ENCODE results near the gene CCDC178. TPM values are rescaled to one million over a fixed set of nuclear protein-coding genes. Genes with fewer than 3 reads are reported as not detected.

Gene CCDC178
- total RNA-seq, 1 donor from 2014 or later, result 1.9 TPM

DNA sequence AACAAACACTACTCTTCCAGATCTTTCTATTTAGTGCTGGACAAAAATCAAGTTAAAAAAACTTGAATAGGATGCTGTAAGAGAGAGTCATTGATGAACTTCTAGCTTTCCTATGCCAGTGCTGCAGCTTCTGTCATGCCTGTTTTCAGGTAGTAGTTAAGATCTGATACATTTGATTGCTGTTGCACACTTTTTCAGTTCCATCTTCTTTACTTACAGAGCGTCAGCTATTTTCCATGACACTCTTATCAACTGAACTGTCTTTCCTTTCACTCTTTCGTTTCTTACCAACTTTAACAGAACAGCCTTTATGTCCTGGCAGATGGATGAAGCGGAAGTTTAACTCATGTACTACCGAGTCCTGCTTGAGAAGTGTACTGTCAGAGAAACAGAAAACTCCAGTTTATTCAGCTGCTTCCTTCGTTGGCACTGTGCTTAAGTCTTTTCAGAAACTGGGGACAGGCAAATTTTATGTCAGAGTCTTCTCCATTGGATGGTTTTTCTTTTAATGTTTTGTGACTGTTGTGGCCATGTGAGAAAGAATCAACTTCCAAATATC, 521.8 kb downstream of the CCDC178 start:
- DNase-seq (ENCODE audit: low spot score), result no peak

DNA sequence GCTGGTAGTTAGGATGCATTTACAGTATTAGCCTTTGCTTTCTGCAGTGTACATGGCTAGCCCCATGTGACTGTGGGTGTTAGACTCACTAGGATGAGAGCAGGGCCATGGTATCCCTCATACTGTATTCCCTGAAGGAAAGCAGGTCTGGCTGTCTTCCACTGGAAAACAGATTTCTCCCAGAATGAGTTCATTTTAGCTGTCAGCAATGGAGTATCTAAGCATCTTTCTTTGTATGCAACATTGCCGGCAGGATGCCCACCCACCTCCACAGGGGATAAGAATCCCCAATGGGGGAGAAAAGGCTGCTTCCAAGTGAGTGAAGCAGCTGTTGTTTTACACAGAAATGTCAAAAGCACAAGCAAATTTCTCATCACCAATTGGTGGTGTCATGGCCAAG, 525.0 kb downstream of the CCDC178 start:
- no peak for DNase-seq (ENCODE audit: low spot score)

DNA sequence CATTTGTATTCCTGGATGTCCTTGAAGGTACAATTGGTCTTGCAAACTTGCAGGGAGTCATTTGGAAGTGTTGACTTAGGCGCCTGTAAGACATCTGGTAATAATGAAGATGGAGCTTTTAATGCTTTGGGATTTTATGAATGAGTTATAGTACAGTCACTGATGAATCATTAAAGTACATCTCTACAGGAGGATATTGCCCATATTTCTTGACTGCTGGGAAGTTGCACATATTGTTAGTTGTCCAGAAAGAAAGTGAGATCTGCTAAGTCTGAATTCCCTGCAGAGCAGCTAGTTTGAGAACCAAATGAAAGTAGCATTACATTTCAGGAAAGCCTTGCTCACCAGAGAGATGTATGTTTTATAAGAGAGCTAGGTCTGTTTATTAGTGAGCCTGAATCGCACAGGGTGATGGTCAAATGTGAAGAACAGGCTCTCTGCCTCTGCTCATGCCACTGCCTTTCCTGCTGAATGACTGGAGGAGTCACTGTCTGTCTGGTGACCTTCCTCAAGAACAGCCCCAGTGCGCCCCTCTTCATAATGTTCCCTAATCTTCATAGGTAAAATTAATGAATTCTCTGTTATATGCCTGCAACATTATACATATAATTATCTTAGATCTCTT, 528.7 kb downstream of the CCDC178 start:
- DNase-seq (ENCODE audit: low spot score), result no peak

DNA sequence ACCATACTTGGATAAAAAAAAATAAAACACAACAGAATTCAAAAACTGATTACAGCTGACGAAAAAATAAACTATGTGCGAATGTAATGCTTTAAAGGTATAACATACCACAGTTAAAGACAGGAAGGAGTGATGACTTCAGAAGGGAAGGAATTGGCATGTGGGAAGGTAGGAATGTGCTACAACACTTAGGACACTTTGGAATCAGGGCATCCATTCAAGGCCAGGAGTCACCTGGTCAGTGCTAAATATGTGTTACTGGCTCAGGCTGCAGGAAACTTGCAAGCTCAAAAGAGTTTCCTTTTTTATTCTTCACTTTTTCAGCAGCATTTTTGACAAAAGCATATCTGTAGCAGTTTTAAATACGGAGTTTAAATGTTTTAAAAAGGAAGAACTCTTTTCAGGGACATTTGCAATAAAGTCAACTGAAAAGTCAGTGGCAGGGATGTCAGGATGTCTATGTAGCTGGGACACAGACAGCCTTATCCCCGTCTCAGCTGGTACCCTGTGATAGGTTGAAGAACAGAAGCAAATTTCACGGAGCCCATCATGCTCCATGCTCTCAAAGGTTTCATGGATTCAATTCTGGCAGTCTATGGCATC, 529.7 kb downstream of the CCDC178 start:
- no peak for DNase-seq (ENCODE audit: low spot score)

DNA sequence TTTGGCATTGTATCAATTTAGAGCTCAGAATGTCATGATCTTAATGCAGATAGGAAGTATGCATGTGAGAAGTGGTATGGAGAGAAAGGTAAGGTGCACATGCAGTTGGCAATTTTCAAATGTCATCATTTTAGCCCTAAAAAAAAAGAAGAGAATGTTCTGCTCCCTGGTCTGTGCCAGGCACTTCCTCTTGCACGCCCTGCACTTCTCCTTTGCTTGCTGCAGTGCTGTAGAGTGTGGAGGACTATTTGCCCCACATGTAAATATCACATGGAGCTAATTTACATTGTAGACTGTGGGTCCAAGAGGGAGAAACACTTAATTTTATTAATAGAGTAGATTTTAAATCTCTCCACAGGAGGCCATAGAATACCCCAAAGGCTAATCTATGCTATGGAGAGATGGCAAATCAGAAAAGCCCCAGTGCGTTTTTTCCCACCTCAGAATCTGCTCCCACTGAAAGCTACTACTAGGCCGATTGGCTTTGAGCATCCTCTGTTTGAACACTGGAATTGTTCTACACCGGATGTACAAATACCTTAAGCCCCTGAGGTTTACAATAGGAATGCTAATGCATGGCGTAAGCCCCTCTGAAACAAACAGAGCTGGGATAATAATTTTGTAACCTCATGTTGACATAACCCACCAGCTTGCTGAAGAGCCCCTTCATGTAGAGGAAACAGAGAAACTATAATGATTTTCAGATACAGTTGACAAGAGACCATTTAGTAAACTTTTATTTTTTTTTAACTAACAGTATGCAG, 530.5 kb downstream of the CCDC178 start:
- no peak for DNase-seq (ENCODE audit: low spot score)

DNA sequence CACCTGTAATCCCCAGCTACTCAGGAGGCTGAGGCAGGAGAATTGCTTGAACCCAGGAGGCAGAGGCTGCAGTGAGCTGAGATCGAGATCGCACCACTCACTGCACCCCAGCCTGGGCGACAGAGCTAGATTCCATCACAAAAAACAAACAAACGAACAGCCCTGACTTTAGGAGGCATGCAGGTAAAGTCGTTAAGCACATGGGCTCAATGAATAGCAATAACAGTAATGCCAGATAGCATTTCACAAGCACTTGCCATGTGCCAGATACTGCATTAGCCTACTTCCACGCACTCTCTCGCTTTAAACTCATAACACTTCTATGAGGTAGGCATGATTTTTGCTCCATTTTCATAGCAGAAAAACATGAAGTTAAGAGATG, 532.1 kb downstream of the CCDC178 start:
- no peak for DNase-seq (ENCODE audit: low spot score)

DNA sequence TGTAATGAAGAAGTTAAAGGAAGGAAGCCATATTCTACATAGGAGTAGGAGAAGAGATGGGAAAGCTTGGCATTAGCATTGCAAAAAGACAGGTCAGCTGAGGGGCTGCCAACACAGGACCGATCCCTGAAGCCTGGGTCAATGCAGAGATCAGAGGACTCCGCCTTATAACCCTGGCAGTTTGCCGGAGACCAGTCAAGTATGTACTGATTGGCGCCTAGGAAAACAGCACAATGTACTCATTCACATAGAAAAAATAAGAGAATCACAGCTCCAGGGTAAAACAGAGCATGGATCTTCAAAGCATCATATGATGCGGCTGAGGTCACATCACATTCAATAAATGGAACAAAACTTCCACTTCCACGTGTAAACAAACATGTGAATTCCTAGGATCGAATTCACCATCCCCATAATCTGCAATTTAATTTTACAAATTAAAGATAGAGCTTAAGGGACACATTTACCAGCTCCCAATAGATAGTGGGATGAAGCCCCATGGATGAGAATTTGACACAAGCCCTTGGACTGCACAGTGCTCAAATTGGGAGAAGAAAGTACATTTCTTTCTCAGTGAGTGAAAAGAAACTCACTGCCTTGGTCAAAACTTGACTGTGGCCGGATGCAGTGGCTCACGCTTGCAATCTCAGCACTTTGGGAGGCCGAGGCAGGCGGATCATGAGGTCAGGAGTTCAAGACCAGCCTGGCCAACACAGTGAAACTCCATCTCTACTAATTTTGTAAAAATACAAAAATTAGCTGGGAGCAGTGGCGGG, 532.7 kb downstream of the CCDC178 start:
- no peak for DNase-seq (ENCODE audit: low spot score)

DNA sequence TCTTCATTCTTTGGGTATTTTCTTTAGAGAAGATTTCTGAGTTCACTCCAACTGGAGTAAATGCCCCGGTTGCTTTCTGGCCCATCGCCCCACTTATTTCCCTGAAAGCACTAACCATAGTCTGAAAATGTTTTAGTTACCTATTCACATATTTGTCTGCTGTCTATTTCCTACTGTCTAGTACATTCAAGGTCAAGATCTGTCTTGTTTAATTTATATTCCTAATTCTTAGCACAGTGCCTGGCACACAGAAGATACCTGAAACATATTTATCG, 533.3 kb downstream of the CCDC178 start:
- no peak for DNase-seq (ENCODE audit: low spot score)

DNA sequence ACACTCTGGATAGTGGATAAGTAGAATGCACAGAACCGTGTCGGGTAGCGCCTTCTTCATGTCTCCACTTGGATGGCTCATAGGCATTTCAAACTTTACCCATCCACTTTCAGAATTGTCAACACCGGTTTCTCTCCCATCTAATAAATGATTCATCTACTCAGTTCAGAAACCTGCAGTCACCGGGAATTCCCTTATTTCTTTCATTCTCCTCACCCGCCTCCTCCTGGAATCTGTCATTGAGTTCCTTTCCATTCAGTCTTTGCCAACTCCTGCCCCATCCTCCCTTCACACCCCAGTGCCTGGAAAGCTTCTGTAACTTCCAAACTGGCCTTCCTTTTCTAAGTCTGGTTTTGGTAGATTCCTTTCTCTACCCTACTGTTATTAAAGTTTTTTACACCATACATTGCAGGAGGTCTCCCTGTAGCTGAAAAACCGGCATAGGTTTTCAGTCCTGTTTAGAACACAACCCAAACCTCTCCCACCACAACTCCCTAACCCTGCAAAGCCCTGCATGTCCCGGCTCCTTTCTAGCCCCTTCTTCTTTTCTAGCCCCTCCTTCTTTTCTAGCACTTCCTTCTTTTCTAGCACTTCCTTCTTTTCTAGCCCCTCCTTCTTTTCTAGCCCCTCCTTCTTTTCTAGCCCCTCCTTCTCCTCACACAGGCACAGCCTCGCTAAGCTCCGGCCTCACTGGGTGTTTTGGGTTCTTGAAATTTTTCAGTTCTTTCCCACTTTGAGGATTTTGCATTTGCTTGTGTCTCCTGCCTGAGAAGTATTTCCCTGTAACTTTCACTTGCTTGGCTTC, 533.8 kb downstream of the CCDC178 start:
- DNase-seq (ENCODE audit: low spot score), result no peak

DNA sequence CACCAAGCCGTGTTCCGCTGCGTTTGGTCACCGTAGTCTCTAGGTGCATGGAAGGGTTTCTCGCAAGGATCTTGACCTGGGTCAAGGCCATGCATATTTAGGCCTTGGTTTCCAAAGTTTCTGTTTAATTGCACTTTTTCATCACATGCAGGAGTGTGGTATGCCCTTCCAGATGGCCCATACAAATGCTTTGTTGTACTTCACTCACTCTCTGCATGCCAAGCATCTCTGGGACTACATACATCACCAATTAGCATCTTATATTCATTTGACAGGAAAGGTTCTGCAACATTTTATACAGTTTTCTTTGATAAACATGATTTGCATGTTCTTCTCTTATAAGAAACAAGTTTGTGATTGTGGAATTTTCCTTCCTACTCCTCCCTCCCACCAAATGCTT, 534.9 kb downstream of the CCDC178 start:
- no peak for DNase-seq (ENCODE audit: low spot score)

DNA sequence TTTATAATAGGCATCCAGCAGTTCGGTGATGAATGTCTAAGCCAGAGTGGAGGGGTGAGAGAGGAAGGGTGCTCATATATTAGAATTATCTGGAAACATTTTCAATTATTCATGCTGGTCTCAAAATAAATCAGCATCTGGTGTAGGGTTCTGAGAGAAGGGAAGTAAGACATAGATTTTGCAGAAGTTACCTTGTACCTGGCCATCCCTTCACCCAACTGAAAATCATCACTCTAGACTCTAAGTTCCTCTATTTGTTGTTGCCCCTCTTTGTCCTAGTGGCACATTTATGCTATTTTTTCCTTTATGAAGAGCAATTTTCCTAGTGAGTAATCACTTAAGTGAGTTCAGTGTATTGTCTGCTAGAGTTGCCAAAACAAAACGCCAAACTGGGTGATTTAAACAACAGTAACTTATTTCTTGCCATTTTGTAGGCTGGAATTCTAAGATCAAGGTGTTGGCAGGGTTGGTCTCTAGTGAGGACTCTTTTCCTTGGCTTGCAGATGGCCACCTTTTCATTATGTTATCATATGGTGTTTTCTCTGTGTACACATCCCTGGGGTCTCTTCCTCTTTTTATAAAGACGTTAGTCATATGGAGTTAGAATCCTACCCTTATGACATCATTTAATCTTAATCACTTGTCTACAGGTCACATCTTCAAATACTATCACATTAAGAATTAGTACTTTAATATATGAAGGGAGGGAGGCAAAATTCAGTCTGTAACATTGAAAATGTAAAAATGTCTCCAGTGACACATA, 537.8 kb downstream of the CCDC178 start:
- no peak for DNase-seq (ENCODE audit: low spot score)

DNA sequence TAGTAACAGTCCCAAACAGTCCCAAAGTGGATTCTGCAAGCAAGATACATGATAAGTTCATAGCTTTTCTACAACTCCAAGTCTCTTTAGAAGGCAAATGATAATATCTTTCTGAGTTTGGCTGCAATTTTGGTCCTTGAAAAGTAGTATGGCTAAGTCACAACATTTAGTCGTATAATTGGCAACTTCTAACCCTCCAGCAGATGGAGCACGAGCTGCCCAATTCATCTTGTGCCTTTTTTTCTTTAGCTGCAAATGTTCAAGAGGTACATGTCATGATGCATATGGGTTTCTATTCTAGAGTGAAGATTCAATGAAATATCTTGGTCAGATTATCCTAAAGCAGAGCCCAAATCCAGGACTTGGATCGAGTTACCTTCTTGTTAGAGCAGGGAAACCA, 540.7 kb downstream of the CCDC178 start:
- DNase-seq (ENCODE audit: low spot score), result no peak

DNA sequence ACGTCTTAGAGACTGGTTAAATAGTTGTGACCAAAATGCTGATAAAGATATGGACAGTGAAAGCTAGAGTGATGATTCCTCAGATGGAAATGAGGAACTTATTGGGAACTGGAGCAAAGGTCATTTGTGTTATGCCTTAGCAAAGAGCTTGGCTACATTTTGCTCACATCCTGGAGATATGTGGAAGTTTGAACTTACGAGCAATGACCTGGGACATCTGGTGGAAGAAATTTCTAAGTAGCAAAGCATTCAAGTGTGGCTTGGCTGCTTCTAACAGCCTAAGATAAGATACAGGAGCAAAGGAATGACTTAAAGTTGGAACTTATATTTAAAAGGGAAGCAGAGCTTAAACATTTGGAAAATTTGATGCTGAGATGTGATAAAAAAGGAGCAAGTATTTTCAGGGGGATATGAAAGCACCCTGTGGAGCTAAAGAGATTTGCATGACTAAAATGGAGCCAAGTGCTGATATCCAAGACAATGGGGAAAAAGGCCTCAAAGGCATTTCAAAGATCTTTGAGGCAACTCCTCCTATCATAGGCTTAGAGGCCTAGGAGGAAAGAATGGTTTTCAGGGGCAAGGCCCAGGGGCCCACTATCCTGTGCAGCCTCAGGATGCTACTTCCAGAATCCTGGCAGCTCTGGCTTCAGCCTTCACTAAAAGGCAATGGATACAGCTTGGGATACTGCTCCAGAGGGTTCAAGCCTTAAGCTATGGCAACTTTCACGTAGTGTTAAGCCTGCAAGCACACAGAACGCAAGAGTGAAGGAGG, 543.6 kb downstream of the CCDC178 start:
- no peak for DNase-seq (ENCODE audit: low spot score)

DNA sequence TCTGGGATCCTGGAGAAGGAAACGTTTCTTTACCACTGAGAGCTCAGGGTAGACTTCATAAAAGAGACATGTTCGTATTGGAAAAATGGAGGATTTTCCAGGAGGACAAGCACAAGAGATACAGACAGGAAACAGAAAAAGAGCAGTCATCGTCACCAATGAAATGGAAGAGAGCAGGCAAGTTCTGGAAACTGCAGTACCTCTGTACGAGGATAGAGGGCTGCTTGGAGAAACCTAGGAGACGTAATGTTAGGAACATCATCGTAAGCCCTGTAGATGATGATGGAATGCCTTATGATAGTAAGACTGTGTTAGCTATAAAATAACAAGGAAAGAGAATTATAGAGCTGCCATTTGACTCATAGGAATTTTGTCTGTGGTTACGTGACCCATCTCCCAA, 546.6 kb downstream of the CCDC178 start:
- no peak for DNase-seq (ENCODE audit: low spot score)

DNA sequence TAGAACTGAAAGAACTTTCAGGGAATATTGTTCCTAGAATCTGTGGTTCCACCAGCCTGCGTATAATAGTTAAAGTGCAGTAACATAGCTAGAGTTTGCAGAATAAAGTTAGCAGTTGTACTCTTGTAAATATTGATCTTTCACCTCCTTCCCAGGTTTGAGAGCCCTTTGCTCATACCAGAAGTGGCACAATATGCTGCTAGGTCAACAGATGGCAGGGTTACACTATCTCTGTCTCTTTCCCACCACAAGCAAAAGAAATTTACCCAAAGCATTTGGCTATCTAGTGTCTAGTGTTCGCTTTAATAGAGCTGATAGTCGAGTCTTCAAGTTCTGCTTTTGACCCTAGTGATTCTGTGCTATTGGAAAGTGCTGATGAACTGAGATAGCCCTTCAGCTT, 548.7 kb downstream of the CCDC178 start:
- no peak for DNase-seq (ENCODE audit: low spot score)

DNA sequence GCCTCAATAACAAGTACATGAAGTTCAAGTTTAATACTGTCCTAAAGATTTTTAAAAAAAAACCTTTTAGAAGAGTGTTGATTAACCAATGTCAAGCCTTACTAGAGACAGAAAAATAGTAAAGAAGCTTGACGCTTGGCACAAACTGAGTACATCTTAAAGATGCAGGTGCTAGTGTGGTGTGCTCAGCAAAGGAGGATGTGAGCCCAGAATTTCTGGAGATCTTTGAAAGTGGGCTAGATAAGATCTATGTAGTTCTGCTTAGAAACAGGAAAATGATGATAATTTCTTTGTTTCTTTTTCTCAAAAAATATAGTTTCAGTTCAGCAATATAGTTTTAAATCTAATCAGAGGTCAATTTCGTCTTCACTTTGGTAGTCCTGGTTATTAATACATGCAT, 549.4 kb downstream of the CCDC178 start:
- DNase-seq (ENCODE audit: low spot score), result no peak

DNA sequence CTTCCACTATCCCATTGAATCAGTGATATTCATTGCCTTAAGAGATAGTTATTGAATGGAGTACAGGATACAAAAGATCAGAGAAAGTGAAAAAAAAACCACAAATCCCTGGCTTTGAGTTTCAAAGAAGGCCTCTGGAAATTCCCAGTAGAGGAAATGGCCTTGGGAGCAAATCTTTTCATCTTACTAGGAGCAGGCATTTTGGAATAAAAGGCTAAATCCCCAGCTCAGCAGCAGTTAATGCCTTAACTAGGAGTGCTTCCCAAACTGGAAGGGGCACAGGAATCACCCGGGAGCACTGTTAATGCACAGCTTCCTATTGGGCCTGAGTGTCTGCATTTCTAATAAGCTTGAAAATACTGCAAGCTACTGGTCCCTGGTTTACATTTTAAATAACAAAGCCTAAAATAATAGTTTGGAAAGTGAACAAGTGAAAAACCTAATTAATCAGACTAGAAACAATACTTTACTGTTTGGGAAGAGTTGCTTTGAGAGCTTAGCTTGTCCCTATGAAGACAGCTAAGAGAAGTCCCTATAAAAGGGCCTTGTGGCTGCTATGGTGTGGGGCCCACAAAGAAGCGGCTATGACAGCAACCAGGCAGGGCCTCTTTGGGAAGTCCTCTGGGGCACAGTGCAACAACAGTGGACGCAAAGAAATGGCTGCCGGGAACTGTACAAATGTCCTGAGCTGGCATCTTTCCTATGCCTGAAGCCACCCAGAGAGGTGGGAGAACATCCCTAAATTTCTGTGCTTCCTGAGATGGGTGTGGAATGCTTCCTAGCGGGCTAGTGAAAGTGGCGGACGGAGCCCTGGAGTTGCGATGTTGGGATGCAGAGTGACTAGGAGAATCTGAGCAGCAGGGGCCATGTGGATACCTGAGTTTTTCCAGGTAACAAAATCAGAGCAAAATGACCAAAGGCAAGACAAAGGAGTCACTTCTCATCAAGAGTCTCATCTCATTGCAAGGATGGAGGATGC, 550.6 kb downstream of the CCDC178 start:
- no peak for DNase-seq (ENCODE audit: low spot score)

DNA sequence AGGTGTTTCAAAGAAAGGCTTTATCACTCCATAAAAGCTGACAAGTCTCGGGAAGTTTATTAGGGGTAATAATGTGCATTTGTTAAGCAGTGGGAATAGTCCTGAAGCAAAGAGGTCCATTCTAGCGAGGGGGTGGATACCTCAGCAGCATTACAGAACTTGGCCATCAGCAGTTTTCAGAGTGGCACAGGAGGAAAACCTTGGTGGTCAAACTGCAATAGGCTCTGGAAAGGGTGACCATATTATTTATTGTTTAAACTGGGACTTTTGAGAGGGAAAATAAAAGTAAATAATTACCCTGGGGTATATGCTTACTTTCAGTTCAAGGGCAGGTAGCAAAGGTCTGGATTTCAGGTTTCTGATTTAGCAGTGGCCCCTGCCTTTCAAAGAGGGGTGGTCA, 552.2 kb downstream of the CCDC178 start:
- no peak for DNase-seq (ENCODE audit: low spot score)

All from ureter (tissue), 1 donor.